GM19035 (cell line): Measurements from ENCODE around the gene KIN.
"Not testable (repeated sequence)": the region's sequence is repeated elsewhere in the genome, so short reads cannot be mapped to it uniquely, and the experiment has no call there.

ENCODE experiments used
- ATAC-seq: cut with Tn5 transposase; IDR thresholded peaks from one replicate; pipeline ENCODE4 v1.9.1; 2021; ENCODE audit not compliant: unreplicated experiment

The KIN gene

DNA sequence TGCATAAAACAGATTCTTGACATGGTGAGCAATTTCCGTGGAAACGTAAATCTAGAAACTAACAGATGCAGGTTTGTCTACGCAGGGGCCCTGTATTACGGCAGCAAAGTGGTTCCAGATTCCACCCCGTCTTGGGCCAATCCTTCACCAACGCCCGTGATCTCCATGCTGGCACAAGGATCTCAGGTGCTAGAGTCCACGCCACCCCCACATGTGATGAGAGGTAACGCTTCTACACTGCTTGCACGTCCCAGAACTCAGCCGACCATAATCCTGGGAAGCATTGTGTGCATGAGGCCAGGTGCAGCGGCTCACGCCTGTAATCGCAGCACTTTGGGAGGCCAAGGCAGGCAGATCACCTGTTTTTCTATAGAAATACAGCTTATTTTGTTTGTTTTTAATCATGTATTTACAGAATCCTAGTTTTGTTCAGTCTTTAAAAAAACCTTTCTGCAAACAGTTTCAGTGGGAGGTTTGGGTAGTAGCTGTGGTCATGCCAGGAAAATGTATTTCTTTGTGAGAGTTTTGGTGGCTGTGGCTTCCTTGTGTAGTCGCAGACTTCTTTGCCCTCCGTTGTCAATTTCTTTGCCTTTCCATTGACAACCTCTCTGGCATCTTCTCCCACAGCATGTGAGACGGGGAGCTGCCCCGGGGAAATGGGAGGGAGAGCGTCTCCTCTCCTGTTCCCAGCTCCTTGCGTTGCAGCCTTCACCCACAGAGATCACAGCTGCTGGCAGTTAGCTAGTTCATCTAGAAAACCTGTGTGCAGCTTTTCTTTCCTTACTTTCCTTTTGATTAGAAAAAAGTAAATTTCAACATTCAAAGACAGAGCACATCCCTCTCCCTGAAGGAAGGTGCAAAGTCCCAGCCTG is 49.0 kb downstream of the KIN start:
- ATAC-seq, result no peak

DNA sequence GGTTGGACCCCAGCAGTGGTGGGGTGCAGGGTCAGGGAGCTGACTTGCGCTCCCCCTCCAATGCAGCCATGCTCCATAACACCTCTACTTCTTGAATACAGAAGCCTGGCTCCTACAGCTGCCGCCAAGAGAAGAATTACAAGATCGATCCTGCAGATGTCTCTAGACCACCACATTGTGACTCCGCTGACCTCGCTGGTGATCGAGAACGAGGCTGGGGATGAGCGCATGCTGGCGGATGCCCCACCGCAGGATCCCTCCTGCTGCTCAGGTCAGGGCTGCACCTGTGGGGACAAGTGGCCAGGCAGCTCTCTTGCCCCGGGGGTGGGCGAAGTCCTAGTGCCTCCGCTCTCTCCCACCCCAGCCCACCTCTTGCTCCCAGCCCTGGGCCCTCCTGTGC is 53.0 kb downstream of the KIN start:
- no peak for ATAC-seq

DNA sequence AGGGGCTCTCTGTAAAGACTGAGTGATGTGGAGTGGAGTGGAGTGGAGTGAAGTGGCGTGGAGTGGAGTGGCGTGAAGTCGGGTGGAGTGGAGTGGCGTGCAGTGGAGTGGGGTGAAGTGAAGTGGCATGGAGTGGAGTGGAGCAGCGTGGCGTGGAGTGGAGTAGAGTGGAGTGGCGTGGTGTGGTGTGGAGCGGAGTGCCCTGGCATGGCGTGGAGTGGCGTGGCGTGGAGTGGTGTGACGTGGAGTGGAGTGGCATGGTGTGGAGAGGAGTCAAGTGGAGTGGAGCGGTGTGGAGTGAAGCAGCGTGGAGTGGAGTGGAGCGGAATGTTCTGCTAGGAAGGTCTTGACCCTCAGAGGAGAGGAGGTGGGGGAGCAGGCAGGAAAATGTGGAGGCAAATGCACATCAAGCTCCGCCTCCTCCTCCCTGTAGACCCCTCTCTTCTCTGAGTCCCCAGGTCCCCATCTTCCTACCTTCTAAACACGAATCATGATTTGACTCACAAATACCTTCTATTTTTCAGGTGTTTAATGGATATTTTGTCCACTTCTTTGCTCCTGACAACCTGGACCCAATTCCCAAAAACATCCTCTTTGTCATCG is 64.8 kb downstream of the KIN start:
- no peak for ATAC-seq

DNA sequence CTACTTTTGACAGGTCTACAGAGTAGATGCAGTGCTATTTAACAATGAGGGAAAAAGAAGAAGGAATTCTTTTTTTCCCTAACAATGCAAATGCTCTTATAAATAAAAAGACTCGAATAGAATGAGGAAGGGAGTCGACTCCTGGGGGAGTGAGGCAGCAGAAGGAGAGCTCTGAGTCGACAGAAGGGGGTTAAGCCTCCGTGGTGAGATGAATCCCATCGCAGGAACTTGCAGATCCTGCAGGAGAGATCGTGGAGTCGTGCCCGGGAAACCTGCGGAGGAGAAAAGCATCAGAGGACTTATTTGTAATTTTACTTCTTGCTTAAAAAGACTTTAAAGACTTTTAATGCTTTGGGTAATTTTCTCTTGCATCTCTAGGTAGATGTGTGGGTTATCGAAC is 67.3 kb downstream of the KIN start:
- no peak for ATAC-seq

DNA sequence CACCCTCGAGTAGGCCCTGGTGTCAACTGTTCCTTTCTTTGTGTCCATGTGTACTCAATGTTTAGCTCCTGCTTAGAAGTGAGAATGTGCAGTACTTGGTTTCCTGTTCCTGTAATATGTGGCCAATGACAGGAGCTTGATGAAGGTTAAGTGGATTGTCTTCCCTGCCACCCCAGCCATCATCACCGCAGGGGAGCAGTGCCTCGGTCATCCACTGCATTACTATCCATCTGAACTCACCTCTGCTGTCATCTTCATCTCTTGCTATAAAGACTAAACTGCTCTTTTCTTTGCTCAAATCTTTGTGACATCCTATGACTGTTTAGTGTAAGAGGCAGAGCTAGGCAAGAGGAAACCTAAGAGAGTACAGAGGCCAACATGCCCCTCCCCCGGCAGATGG is 69.1 kb downstream of the KIN start:
- no peak for ATAC-seq

DNA sequence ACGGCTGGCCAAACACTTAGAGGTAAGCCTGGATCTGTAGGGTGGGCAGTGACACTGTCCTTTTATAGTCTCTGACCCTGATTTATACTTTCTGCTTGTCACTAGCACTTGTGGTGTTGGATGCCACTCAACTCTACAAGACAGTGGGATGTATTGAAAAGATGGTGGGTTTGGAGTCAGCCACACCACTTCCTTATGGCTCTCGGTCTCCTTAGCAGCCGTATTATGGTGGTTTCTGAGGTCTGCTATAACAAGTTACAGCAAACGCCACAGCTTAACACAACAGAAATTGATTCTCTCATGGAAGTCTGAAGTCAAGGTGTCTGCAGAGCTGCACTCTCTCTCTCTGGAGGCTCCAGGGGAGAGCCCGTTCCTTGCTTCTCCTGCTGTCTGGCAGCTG is 70.0 kb downstream of the KIN start:
- ATAC-seq, result no peak

DNA sequence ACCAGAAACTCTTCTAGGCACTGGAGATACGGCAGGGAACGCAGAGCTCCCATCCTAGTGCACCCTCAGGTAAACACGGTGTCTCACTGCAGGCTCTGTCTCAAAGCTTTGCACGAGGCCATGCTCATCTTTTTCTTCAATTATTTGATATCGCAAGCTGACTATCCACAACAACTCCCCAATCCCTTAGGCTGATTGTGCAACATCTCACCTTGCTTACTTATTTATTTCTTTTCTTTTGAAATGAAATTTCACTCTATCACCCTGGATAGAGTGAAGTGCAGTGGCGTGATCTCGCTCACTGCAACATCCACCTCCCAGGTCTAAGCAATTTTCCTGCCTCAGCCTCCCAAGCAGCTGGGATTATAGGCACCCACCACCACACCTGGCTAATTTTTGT is 72.3 kb downstream of the KIN start:
- no peak for ATAC-seq

DNA sequence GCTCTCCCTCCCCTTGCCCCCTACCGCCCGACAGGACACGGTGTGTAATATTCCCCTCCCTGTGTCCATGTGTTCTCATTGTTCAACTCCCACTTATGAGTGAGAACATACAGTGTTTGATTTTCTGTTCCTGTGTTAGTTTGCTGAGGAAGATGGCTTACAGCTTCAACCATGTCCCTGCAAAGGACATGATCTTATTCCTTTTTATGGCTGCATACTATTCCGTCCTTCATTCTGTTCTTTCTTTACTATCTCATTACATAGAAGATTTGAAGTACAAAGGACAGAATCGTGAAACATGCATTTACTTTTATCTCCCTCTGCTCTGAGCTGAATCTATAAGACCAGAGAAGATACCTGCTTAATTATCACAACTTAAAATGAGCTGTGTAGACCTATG is 76.7 kb downstream of the KIN start:
- ATAC-seq, result not testable (repeated sequence)

DNA sequence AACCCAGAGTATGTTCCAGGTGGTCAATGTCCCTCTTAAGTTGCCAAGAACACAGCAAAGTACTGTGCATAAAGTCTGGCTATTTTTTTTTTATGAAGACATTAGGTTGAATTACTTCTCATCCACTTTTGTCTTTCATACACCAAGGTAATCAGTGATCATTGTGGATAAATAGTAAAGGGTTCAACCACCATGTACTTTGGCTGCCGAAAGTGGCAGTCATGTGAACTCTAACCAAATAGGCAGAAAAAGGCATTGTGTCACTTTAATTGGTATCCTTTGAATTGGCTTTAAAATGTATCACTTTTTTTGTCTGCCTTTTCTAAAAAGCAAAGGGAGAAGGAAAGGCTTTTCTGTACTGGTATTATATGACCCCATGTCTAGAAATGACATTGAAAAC is 77.3 kb downstream of the KIN start:
- no peak for ATAC-seq

DNA sequence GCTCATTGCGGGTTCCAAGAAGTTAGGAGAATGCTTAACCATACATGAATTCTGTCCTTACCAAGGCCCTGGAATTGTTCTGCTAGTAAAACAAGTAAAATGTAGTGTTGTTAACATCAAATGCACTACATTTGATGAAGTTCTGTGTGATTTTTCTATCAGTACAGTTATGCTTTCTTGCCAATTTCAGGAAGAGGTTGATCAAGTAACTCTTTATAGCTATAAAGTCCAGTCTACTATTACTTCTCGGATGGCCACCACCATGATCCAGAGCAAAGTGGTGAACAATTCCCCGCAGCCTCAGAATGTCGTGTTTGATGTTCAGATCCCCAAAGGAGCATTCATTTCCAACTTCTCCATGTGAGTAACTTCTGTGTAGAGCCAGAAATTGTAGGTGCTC is 79.0 kb downstream of the KIN start:
- no peak for ATAC-seq

DNA sequence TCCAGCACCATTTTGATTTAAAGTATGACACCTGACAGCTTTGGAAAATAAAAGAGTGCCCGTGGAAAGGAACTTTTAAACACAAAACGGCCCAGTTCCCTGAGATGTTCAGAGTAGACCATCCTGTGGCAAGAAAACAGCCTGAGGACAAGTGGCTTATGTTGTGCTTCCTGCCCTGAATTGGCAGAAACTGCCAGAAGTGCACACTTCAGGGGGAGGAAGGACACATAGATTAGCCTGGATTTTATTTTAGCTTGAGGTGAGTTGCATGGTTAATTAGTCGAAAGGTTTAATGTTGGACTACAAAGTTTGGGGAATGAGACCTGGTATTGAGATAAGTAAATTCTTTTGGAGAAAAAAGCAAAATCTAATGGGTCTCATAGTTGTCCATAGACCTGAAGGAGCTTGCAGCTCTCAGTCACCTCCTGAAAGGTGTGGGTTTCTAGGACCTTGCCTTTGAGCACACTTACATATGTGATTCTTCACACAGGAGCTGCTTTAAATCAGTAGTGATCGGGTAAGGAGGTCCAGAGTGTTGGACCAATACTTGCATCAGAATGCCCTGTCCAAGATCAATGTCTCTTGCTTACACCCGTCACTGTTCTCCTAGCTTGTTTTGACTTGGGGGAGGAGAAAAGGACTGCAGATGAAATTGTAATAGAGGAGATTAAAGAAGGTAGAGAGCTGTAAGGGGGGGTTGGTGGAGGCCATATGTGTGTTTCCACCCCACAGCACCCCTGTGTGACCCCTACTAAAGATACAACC is 79.8 kb downstream of the KIN start:
- ATAC-seq, result no peak

DNA sequence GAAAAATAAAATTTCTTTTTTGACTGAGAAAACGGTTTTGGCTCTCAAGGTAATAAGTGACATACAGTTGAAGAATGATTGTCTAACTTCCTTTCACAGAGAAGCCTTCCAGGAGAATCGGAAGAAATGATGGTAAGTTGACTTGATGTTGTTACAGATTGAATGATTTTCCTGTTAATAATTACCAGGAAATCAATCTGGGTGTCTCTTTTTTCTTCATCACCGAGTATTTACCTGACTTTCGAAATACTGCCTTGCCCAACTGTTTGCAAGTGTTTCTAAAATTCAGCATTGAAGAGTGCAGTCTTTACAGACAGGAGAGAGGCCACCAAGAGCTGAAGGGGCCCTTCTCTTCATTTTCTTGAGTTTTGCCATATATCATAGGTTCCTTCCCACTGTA is 80.7 kb downstream of the KIN start:
- ATAC-seq, result no peak

DNA sequence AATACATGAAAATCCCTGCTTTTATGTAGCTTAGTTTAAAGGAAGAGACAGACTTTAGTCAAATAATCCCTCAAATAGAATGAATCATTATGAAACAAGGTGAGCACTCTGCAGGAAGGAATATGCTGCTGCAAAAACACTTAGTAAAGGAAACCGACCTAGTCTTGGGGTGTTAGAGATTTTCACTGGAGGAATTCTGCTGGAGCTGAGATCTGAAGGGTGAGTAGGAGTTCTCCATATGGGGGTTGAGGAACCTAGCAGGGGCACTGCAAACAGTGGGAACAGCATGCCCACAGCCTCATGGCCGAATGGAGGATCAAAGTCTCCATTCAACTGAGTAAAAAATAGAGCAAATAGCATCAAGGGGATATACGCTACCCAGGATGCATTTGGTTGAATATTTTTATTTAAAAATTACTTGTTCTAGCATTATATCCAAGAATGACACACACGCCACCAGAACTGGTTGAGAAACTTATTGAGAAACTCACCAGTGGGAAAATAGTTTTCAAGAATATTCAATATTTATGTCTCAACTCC is 81.2 kb downstream of the KIN start:
- no peak for ATAC-seq

DNA sequence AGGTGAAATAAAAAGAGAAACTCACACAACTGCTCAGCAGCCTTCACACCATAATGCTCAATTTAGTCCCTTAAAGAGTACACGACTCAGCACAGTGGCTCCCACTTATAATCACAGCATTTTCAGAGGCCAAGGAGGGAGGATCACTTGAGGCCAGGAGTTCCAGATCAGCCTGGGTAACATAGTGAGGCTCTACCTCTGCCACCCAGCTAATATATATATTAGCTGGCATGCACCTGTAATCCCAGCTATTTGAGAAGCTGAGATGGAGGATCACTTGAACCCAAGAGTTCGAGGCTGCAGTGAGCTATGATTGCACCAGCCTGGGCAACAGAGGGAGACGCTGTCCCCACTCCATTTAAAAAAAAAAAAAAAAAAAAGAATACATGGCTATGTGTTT is 82.5 kb downstream of the KIN start:
- ATAC-seq, result no peak

DNA sequence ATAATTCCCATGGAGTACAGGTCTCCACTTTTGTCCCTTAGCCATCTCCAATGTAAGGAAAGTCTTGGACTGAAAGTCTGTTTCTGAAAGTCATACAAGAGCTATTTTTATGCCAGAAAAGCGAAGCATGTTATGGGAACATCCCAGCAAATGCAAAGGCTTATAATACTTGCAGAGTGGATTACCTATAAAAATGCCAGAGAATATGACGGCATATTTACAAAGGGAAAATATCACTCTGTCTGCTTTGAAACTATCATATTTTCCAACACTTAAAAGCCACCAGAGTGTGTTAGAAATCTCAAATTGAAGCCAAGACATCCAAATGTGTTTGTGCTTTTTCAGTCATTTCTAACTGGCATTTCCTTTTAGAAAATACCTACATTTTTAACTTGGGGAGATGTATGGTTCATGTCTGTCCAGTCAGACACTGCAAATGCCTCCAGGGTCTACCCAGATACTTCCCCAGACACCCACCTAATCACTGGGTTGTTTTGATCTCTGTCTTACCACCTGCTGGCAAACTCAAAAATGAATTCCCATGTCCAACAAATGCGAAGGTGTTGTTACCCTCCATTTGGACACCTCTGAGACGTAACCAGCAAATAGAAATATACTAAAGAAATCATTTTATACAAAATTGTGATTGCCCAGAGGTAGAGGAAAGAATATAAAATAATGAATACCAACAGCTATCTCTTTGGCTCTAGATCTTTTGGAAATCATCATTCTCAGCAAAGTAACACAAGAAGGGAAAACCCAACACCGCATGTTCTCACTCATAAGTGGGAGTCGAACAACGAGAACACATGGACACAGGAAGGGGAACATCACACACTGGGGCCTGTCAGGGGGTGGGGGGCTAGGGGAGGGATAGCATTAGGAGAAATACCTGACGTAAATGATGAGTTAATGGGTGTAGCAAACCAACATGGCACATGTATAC is 83.4 kb downstream of the KIN start:
- no peak for ATAC-seq

DNA sequence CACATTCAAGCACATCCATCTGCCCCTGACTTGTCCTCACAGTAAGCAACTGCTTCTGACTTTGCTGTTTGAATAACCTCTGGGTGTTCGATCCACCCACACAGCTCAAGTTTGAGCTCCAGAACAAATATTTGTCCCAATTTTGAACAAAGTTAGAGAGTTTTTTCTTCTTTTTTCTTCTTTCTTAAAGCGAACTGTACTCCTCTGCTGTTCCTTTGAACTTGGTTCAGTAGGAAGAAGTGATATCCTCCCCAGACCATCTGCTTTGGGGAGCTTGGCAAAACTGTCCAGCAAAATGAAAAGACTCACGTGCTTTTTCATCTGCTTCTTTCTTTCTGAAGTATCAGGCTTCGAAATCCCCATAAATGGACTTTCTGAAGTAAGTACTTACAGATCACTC is 84.7 kb downstream of the KIN start, which contains the start of gene ITIH2:
Gene ITIH2 (plus strand): TSS at position 177 of the 400 bp plus-strand sequence. CDS start 119 bp downstream, at position 296.
- ATAC-seq, result no peak

DNA sequence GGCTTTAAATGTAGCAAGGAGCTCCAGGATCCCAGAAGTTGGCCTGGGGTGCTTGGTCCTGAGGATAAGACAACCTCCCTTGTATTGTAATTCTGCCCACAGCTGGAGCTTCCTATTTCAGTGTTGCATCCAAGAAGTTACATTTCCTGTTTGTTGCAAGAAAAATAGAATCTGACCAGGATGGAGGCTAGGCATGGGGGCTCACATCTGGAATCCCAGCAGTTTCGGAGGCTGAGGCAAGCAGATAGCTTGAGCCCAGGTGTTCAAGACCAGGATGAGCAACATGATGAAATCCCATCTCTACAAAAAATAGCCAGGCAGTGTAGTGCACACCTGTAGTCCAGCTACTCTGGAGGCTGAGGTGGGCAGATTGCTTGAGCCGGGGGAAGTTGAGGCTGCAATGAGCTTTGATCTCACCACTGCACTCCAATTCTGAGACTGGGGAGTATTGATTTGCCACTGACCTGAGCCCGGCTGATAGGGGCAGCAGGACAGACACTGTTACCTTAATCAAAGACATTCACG is 85.4 kb downstream of the KIN start:
- ATAC-seq, result no peak

DNA sequence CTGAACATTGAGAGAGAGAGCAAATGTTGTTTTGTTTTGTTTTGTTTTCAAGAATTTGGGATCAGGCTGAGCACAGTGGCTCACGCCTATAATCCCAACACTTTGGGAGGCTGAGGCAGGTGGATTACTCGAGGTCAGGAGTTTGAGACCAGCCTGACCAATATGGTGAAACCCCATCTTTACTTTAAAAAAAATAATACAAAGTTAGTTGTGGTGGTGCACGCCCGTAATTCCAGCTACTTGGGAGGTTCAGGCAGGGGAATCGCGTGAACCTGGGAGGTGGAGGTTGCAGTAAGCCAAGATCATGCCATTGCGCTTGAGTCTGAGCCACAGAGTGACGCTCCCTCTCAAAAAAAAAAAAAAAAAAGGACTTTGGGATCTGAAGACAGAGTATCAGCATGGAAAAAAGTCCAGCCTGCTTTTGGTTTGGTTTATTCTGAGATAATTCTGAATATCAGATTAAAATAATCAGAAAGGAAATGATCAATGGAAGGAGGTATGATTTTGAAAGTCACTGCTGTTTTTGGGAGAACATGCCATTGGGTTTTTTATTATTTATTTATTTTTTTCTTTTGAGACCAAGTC is 86.5 kb downstream of the KIN start:
- ATAC-seq, result no peak
